Activated CD4-positive, alpha-beta T cell treated with anti-CD3 and anti-CD28 coated beads, Interleukin-2, Interleukin-6, amounts not matched to agents 100 ng/mL and 50 ng/mL, durations not matched to agents 16 hours and 8 hours (primary cell): Measurements from ENCODE around the gene FAM184A.
A peak's percentile ranks its signal among the peaks of the same experiment; 100 is the strongest.
"Not testable (repeated sequence)": the region's sequence is repeated elsewhere in the genome, so short reads cannot be mapped to it uniquely, and the experiment has no call there.

ENCODE experiments used
- DNase-seq: peaks from one replicate; pipeline ENCODE4 v3.0.0-alpha.2; 2020

FAM184A gene

DNA sequence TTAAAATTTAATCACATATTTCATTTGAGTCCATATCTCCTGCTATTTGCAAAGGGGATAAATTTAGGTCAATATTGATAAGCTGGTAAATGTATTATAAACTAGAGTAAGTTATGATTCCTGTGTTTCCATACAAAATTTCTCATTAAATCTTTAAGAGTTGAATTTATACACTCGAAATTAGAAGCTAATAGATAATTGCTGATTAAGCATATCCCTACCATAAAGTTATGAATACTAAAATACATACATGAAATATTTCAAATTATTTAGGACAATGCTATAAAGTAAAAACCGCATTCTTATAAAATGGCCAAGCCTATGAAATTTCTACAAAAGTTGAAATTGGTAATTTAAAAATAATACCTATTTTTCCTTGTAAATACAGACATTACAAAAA is 71.5 kb downstream of the FAM184A start:
- no peak for DNase-seq

DNA sequence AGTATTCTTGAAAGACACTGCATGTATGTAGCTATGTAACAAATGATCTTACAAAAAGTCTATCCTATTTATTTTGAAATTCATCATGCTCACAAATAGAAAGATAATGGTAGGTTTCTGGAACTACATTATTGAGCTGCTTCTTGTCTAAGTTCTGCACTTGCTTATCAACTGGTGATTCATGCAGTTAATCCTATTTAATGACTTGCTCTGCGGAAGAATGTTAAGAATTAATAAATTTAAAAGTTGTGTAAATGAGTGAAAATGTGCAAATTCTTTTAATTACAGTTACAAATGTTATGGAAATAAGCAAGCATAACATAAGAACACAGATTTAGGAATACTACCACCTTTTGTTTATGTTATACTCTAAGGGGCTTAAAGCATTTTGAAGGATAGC is 76.4 kb downstream of the FAM184A start:
- no peak for DNase-seq

- no peak for DNase-seq
These were observed 78.9 kb downstream of the FAM184A start for GRCh38 chr6:118999494-119000040.

GRCh38 chr6:118997426-118997825 is 81.0 kb downstream of the FAM184A start:
- DNase-seq = not testable (repeated sequence)

DNA sequence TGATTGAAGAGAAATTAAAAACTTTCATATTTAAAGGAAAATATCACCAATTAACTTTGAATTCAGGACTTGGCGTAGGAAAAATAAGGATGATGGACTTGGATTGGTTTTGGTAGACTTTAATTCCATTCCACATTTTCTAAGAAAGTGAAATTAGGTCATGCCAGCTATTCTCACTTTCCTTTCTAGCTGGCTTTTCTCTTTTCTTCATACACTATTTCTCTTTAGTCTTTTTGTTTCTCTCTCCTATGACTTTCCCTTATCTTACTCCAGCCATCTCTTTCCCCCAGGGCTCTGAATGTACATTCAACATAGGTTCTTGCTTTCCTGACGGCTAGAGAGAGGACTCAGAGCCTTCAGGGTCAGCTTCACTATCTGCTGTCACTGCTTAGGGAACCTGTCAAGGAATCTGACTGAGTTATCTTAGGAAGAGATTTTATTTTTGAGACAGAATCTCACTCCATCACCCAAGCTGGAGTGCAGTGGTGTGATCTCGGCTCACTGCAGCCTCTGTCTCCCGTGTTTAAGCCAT is 82.1 kb downstream of the FAM184A start:
- no peak for DNase-seq

- DNase-seq = no peak
These were observed 84.6 kb downstream of the FAM184A start for GRCh38 chr6:118993803-118994251.

- DNase-seq = no peak
These were observed 85.1 kb downstream of the FAM184A start for GRCh38 chr6:118993358-118993757.

DNA sequence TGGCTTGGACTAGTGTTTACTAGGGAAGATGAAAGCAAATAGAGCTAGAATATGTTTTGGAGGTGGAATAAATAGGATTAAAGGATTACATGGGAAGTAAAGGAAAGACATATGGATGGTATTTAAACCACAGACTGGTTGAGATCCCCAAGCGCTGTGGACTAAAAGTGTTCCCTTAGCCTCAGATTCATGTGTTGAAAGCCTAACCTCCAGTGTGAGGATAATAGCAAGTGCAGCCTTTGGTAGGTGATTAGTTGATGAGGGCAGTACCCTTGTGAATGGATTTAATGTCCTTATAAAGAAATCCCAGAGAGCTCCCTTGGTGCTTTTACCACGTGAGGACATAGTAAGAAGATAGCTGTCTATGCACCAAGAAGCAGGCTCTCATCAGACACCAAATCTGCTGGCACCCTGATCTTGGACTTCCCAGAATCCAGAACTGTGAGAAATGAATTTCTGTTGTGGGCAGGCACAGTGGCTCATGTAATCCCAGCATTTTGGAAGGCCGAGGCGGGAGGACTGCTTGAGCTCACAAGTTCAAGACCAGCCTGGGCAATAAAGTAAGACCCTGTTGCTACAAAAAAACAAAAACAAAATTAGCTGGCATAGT is 86.2 kb downstream of the FAM184A start:
- no peak for DNase-seq

DNA sequence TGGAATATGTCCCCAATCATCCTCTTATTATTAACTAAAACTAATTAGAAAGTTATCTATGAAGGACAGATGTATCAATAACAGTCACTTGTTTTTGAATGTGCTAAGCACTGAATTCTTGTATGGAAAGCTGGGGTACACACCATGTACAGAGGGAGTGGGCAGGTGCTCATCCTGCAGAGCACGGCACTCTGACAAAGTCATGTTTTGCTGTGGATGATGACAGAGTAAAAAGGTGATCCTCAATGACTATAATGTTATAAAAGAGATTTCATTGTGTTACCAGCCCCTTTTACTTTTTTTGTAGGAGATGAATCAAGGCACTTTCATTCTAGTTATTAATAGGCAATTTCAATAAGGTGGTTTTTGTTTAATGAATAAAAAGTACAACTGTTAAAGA is 92.2 kb downstream of the FAM184A start:
- DNase-seq = no peak

DNA sequence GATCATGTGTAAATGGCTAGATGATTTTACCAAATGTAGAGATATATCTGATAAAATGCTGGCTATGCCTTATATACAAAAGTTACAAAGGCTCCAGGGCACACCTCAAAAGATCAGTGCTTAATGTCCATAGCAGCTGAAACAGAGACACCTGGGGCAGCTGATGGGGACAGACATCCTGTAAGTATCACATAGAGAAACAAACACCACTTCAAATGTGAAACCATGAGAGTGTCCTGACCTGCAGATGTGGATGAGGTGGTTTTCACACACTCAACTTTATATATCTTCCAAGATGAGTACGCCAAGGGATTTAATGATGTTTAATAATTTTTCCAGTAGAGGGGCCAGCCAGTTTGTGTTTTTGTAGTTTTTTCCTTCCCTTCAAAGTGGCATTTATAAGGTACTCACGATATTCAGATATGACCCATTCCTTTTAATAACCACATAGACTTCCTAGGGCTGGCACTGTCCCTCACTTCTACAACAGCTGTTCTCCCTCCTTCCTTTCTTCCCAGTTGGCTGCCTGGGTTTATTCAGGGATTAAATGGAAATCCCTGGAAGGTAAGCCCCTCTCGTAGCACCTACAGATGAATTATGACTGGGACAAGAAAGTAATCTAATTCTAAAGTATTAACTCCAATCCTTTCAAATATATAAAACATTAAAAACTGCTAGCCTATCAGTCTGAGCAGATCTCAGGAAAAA is 93.2 kb downstream of the FAM184A start:
- no peak for DNase-seq

GRCh38 chr6:118984342-118984741 is 94.1 kb downstream of the FAM184A start:
- DNase-seq = no peak

DNA sequence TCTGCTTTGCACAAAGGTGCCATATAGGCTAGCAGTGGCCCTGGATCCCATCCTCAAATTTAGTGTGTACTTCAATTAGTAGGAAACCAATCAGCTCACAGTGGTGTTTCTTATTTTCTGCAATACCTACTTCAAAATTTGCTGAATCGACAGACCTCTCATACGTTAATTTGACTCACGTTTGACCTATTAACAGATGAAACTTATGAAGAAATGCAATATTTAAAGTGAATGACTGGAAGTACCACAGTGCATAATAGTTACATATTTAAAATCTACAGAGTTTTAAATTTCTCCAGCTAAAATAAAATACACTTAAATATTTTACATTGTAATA is 95.9 kb downstream of the FAM184A start:
- DNase-seq = no peak

DNA sequence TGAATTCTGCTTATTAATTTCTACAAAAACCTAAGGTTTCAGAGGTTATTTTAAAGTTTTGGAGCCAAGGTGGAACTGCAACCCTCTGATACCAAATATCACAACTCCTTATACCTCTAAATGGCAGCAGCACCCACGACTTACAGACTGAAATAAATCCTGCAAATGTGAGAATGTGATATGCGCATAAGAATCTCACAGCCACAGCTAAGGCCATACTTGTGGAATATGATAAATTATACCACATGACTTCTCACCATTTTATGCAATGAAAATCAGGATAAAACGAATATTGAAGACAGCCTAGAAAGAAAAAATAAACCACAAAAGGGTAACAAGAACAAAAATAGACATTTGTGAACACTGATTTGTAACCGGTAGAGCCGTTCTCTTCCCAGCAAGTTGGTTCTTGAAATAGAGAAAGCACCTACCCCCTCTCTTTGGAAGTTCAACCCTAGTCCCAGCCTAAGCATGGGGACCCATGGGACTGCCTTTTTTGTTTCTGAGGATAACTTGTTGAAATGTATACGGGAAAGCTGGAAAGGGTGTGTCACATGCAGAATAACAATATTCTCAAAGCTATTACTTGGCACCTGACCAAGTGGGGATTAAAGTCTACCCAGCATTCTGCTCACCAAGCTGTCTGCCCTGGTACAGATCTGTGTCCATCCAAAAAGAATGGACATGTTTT is 96.4 kb downstream of the FAM184A start:
- DNase-seq = no peak

GRCh38 chr6:118980063-118980462 is 98.4 kb downstream of the FAM184A start:
- no peak for DNase-seq

- DNase-seq = no peak
These were observed 103.7 kb downstream of the FAM184A start for GRCh38 chr6:118974790-118975189.

DNA sequence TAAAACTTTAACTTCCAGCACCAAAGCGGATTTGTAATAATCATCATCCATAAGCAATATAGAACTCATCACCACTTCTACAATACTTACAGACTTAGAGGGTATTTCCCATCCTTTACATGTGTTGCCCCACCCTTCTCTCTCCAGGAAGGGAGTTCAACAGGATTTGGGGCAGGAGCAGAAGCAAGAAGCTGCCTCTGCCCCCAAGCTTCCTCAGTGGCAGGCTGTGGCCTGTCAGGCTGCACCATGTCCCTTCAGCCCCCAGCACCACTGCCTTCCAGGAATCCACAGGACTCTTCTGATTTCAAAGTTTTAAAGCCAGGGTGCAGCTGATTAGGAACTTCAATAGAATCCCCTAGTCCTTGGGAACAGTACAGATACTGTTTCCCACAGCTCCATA is 106.8 kb downstream of the FAM184A start:
- DNase-seq = no peak

DNA sequence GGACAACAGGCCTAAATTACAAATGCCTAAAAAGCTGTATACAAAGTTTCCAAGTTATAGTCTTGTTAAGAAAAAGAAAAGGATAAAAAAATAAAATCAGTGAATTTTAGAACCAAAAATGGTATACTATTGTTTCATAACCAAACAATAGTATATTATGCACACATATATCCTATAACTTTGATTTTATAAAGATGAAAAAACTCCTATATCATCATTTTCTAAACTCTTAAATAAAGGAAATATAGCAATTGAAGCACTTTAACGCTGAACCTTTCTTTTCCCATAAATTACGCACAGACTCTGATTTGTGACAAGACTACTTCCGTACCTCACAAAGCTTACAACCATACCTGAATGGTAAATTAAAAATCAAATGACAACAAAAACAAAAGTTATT is 107.6 kb downstream of the FAM184A start:
- DNase-seq = no peak

- peak; percentile 19 for DNase-seq
These were observed 110.0 kb downstream of the FAM184A start for GRCh38 chr6:118968416-118968815.

DNA sequence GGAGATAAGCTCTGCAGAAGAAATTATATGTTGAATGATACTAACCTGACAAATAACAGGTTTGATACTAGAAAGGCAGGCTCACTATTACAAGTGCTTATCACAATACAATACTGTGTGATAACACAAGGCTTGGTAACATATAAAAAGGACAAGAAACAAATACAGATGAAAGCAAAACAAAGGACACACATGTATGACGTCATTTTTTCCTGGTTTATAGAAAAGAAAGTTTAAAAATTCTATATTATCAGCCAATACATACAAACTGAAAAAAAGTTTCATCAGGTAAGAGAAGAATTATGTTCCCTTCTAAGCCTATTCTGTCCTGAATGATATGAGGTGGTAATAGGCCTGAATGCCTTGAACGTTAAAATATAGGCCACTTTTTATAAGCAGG is 111.2 kb downstream of the FAM184A start:
- DNase-seq = no peak

DNA sequence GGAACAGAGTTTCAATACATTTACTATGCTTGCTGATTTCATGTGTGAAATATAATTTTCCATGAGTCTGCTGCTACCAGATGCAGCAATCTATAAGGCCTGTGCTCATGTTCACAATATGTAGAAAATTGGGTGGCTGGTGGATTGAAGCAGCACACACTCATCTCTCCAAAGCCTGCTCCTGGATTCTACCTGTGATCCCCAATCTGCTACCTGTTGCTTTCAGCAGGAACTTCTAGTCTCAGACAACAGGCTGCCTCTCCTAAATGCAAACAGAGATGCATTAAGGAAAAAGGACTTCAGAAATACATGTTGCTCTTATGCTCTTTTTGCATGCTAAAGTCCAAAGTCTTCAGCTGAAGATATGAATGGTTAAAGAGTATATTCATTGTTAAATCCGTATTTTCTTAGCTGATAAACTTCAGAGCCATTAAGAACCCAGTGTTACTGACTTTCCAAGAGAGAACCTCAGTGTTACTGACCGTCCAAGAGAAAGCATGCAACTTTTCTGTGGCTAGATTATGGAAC is 112.6 kb downstream of the FAM184A start:
- no peak for DNase-seq

DNA sequence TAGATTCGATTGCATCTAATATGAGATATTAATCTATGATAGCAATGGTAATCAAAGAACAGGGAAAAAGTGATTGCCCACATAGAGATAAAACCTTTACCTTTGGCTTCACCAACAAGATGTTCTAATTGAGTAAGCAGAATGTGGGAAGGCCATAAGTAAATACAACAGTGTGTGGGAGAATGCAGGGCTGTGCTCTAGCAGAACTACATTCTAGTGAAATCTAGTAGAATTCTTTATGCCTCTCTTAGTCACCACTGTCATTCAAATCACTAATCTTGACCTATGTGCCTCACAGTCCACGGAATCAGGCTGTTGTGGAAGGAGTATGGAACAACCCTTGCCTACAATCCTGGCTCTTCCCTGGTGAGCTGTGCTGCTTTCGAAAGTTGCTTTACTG is 113.1 kb downstream of the FAM184A start:
- no peak for DNase-seq

- DNase-seq = no peak
These were observed 115.5 kb downstream of the FAM184A start for GRCh38 chr6:118963003-118963402.

- no peak for DNase-seq
These were observed 118.6 kb downstream of the FAM184A start for GRCh38 chr6:118959903-118960302.

- DNase-seq = no peak
These were observed 125.1 kb downstream of the FAM184A start for GRCh38 chr6:118953391-118953790.
